Lower leg skin (tissue), 3 donors: ENCODE data around the gene EVI5L.
A peak's percentile ranks its signal among the peaks of the same experiment; 100 is the strongest.

Experiments used
- CTCF ChIP-seq, 3 donors: fragments of 450-650 bp; IDR thresholded peaks; one replicate each; pipeline ENCODE4 v1.5.1; 2016; ENCODE audit warnings: antibody characterized with exemption in 3 of 3, mild to moderate bottlenecking in 3 of 3, moderate library complexity in 2 of 3
- POLR2A ChIP-seq, 2 donors: fragments of 450-650 bp; IDR thresholded peaks; one replicate each; pipeline ENCODE4 v1.6.1; 2016 to 2017; ENCODE audit warnings: antibody characterized with exemption in 2 of 2, mild to moderate bottlenecking in 1 of 2, moderate library complexity in 1 of 2

DNA sequence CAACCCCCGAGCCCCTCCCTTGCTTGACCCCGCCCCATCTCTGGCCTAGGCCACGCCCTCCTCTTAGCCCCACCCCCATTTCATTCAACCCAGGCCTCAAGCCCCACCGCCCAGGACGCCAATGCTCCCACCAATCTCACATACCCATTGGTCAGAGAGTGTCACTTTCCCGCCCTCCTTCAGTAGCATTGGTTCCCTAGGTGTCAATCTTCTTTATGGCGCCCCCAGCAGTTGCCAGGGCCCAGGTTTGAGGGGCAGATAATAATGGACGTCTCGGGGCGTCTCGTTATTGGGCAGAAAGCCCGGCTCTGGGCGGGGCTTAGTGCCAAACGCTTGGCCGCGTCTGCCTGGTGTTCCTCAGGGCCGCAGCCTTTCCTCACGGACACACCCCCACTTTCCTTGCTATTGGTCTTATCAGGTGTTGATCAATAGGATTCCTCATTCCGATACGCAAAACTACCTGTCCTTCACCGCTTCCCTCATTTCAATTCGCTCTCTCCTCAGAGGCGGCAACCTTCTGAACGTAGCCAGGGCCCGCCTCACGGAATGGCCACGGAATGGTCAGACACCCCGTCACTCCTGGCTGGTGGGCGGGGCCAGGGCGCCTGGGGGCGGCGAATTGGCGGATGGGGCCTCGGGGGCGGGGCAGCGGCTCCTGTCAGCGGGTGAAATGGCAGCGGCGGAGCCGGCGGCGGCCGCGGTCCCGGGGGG lies at the start of gene EVI5L:
- peak in 1 of 3 donors; percentile 26 for TF ChIP-seq CTCF (IDR thresholded peaks at IDR 0.05)
- TF ChIP-seq POLR2A (IDR thresholded peaks at IDR 0.05) = no peak
